Activated naive CD4-positive, alpha-beta T cell treated with anti-CD3 and anti-CD28 coated beads for 36 hours (primary cell): ENCODE results near the gene BMERB1. TPM values are rescaled to one million over a fixed set of nuclear protein-coding genes. Genes with fewer than 3 reads are reported as not detected.

Experiments
- CTCF ChIA-PET: fragments of 350-600 bp; sonication (Branson Sonifier 250); formaldehyde crosslinking; loops from one replicate; lab custom pipeline; 2021; ENCODE audit warnings: antibody characterized with exemption; lab: Charles Lee
- DNase-seq: peaks from one replicate; pipeline ENCODE4 v3.0.0-alpha.2; 2020
- H3K27ac Mint-ChIP-seq: one replicate; pipeline ENCODE4 v1.8.0; 2021; ENCODE audit warnings: mild to moderate bottlenecking, mixed read lengths
- H3K27me3 Mint-ChIP-seq: one replicate; pipeline ENCODE4 v1.8.0; 2021; ENCODE audit warnings: low read depth, mixed read lengths
- H3K36me3 Mint-ChIP-seq: one replicate; pipeline ENCODE4 v1.8.0; 2021; ENCODE audit warnings: low read depth, mixed read lengths
- H3K4me1 Mint-ChIP-seq: one replicate; pipeline ENCODE4 v1.8.0; 2021; ENCODE audit warnings: low read depth, mixed read lengths
- H3K4me3 Mint-ChIP-seq: one replicate; pipeline ENCODE4 v1.8.0; 2021; ENCODE audit warnings: mild to moderate bottlenecking, moderate library complexity, mixed read lengths
- H3K9me3 Mint-ChIP-seq: one replicate; pipeline ENCODE4 v1.8.0; 2021; ENCODE audit warnings: mixed read lengths
- intact Hi-C: fragments of 100-400 bp; cut with micrococcal nuclease; formaldehyde crosslinking; loops from one replicate; pipeline ENCODE4 v1.15.1; 2023
- total RNA-seq, 2 experiments: library from RNA; stranded (reverse); gene quantifications; one replicate each; pipeline ENCODE4 v1.2.3, GENCODE V29; 2021

BMERB1 gene
- total RNA-seq, 2 experiments from 2014 or later = 7.2 to 9.0 TPM

- Mint-ChIP-seq H3K4me1 (peaks cover 46% of the 10 kb centered on the region), H3K27ac (peak overlapping the region; percentile 86), H3K9me3 (no peaks in the 10 kb centered on the region), H3K36me3 (no peaks in the 10 kb centered on the region), H3K4me3 (no peak overlapping the region), H3K27me3 (no peaks in the 10 kb centered on the region)
- DNase-seq = no peak
- CTCF ChIA-PET = no interaction called here
- intact Hi-C loops = loop anchor here (10.0 kb wide), 1 partner anchor 65 kb away; no protein-coding TSS in a partner anchor
Observed at GRCh38 chr16:15490123-15490711, 55.8 kb downstream of the BMERB1 start.

GRCh38 chr16:15491411-15491810 is 57.0 kb downstream of the BMERB1 start:
- CTCF ChIA-PET = interaction anchor here (1.2 kb wide), 1 partner anchor 32 kb away, joined by 3 read pairs; no protein-coding TSS in a partner anchor
- Mint-ChIP-seq H3K4me3 (no peak overlapping the region), H3K27ac (no peak overlapping the region)

GRCh38 chr16:15492091-15492740 is 57.8 kb downstream of the BMERB1 start:
- Mint-ChIP-seq H3K4me1 (peaks cover 52% of the 10 kb centered on the region), H3K36me3 (no peaks in the 10 kb centered on the region), H3K27ac (peak overlapping the region; percentile 48), H3K9me3 (no peaks in the 10 kb centered on the region), H3K4me3 (no peak overlapping the region), H3K27me3 (no peaks in the 10 kb centered on the region)
- intact Hi-C loops = loop anchor here (10.0 kb wide), 1 partner anchor 63 kb away; no protein-coding TSS in a partner anchor
- CTCF ChIA-PET = interaction anchor here (1.2 kb wide), 1 partner anchor 31 kb away, joined by 3 read pairs; no protein-coding TSS in a partner anchor
- DNase-seq = no peak

More at GRCh38 chr16:15491411-15491810, 57.0 kb downstream of the BMERB1 start:
- Mint-ChIP-seq H3K9me3 (no peaks in the 10 kb centered on the region), H3K36me3 (no peaks in the 10 kb centered on the region), H3K4me1 (peaks cover 50% of the 10 kb centered on the region), H3K27me3 (no peaks in the 10 kb centered on the region)
- no peak for DNase-seq
- intact Hi-C loops = loop anchor here (10.0 kb wide), 1 partner anchor 63 kb away; no protein-coding TSS in a partner anchor

- peaks cover 48% of the 10 kb centered on the region for H3K4me1 Mint-ChIP-seq
- H3K4me3 Mint-ChIP-seq = no peak overlapping the region
- H3K27me3 Mint-ChIP-seq = no peaks in the 10 kb centered on the region
- DNase-seq = no peak
- CTCF ChIA-PET = interaction anchor here (0.7 kb wide), 1 partner anchor 60 kb away, joined by 3 read pairs; no protein-coding TSS in a partner anchor
- H3K27ac Mint-ChIP-seq = peak overlapping the region; percentile 79
- intact Hi-C loops = loop anchor here (10.0 kb wide), 1 partner anchor 61 kb away; no protein-coding TSS in a partner anchor
- H3K36me3 Mint-ChIP-seq = no peaks in the 10 kb centered on the region
- no peaks in the 10 kb centered on the region for H3K9me3 Mint-ChIP-seq
Observed at GRCh38 chr16:15493466-15494180, 59.2 kb downstream of the BMERB1 start.

- no peak for DNase-seq
- no peaks in the 10 kb centered on the region for H3K27me3 Mint-ChIP-seq
- intact Hi-C loops = loop anchor here (10.0 kb wide), 1 partner anchor 61 kb away; no protein-coding TSS in a partner anchor
- H3K27ac Mint-ChIP-seq = peak overlapping the region; percentile 79
- no peaks in the 10 kb centered on the region for H3K36me3 Mint-ChIP-seq
- CTCF ChIA-PET = interaction anchor here (0.7 kb wide), 1 partner anchor 60 kb away, joined by 3 read pairs; no protein-coding TSS in a partner anchor
- no peak overlapping the region for H3K4me3 Mint-ChIP-seq
- H3K9me3 Mint-ChIP-seq = no peaks in the 10 kb centered on the region
- peaks cover 43% of the 10 kb centered on the region for H3K4me1 Mint-ChIP-seq
Observed at GRCh38 chr16:15494236-15494635, 59.8 kb downstream of the BMERB1 start.

GRCh38 chr16:15495898-15496297 is 61.5 kb downstream of the BMERB1 start:
- Mint-ChIP-seq H3K36me3 (no peaks in the 10 kb centered on the region), H3K27ac (no peak overlapping the region), H3K4me3 (no peak overlapping the region), H3K27me3 (no peaks in the 10 kb centered on the region), H3K9me3 (no peaks in the 10 kb centered on the region), H3K4me1 (peaks cover 31% of the 10 kb centered on the region)
- CTCF ChIA-PET = no interaction called here
- intact Hi-C loops = loop anchor here (10.0 kb wide), 1 partner anchor 59 kb away; no protein-coding TSS in a partner anchor
- no peak for DNase-seq

GRCh38 chr16:15498427-15499175 is 64.2 kb downstream of the BMERB1 start:
- H3K9me3 Mint-ChIP-seq = no peaks in the 10 kb centered on the region
- intact Hi-C loops = loop anchor here (10.0 kb wide), 1 partner anchor 56 kb away; no protein-coding TSS in a partner anchor
- H3K27me3 Mint-ChIP-seq = no peaks in the 10 kb centered on the region
- H3K4me3 Mint-ChIP-seq = no peak overlapping the region
- H3K36me3 Mint-ChIP-seq = no peaks in the 10 kb centered on the region
- CTCF ChIA-PET = no interaction called here
- no peak for DNase-seq
- H3K27ac Mint-ChIP-seq = no peak overlapping the region
- H3K4me1 Mint-ChIP-seq = peaks cover 21% of the 10 kb centered on the region

- H3K27me3 Mint-ChIP-seq = no peaks in the 10 kb centered on the region
- no peak overlapping the region for H3K27ac Mint-ChIP-seq
- DNase-seq = no peak
- CTCF ChIA-PET = no interaction called here
- intact Hi-C loops = no loop called here
- no peak overlapping the region for H3K4me3 Mint-ChIP-seq
- H3K4me1 Mint-ChIP-seq = peaks cover 6% of the 10 kb centered on the region
- no peaks in the 10 kb centered on the region for H3K9me3 Mint-ChIP-seq
- no peaks in the 10 kb centered on the region for H3K36me3 Mint-ChIP-seq
Observed at GRCh38 chr16:15502041-15502725, 67.8 kb downstream of the BMERB1 start.

- intact Hi-C loops = no loop called here
- no peak for DNase-seq
- Mint-ChIP-seq H3K27me3 (no peaks in the 10 kb centered on the region), H3K4me1 (peaks cover 9% of the 10 kb centered on the region), H3K36me3 (no peaks in the 10 kb centered on the region), H3K9me3 (no peaks in the 10 kb centered on the region), H3K4me3 (no peak overlapping the region), H3K27ac (no peak overlapping the region)
- CTCF ChIA-PET = interaction anchor here (0.7 kb wide), 1 partner anchor 459 kb away, joined by 6 read pairs; no protein-coding TSS in a partner anchor
Observed at GRCh38 chr16:15506441-15506840, 72.1 kb downstream of the BMERB1 start.

GRCh38 chr16:15507301-15507958 is 73.0 kb downstream of the BMERB1 start:
- no peak for DNase-seq
- Mint-ChIP-seq H3K36me3 (no peaks in the 10 kb centered on the region), H3K9me3 (no peaks in the 10 kb centered on the region), H3K4me1 (peaks cover 4% of the 10 kb centered on the region), H3K27me3 (no peaks in the 10 kb centered on the region), H3K4me3 (no peak overlapping the region), H3K27ac (no peak overlapping the region)
- intact Hi-C loops = no loop called here
- CTCF ChIA-PET = interaction anchor here (1.0 kb wide), 1 partner anchor 83 kb away, joined by 3 read pairs; no protein-coding TSS in a partner anchor
